Fibroblast of skin of abdomen (primary cell): Measurements from ENCODE around the gene PARK7.
A peak's percentile ranks its signal among the peaks of the same experiment; 100 is the strongest.

Experiments used
- DNase-seq: peaks from one replicate; pipeline ENCODE4 v3.0.0-alpha.2; 2013

Gene PARK7

GRCh38 chr1:8025061-8025670, 63.7 kb downstream of the PARK7 start:
- no peak for DNase-seq

GRCh38 chr1:8025671-8026144, 64.2 kb downstream of the PARK7 start:
- DNase-seq, result no peak

- DNase-seq, result peak; percentile 96
Measured at GRCh38 chr1:8026153-8026975, 64.9 kb downstream of the PARK7 start, which contains the start of gene ERRFI1. TSS of gene ERRFI1 (minus strand) at chr1:8026309. CDS start at chr1:8015619, 10,690 bp downstream.

- DNase-seq, result no peak
Measured at GRCh38 chr1:8026976-8027747, 65.7 kb downstream of the PARK7 start.

GRCh38 chr1:8027748-8028570, 66.4 kb downstream of the PARK7 start:
- peak; percentile 88 for DNase-seq

GRCh38 chr1:8028571-8028910, 67.0 kb downstream of the PARK7 start:
- DNase-seq, result no peak

GRCh38 chr1:8031176-8031785, 69.8 kb downstream of the PARK7 start:
- DNase-seq, result peak; percentile 52

- peak; percentile 78 for DNase-seq
Measured at GRCh38 chr1:8032366-8032910, 70.9 kb downstream of the PARK7 start.

GRCh38 chr1:8033322-8033721, 71.8 kb downstream of the PARK7 start:
- DNase-seq, result no peak
